ENCODE results near the gene MPPED2. TPM values are rescaled to one million over a fixed set of nuclear protein-coding genes. Genes with fewer than 3 reads are reported as not detected.

MPPED2 gene
- total RNA-seq, 1 donor from 2014 or later, result 50.2 TPM

DNA sequence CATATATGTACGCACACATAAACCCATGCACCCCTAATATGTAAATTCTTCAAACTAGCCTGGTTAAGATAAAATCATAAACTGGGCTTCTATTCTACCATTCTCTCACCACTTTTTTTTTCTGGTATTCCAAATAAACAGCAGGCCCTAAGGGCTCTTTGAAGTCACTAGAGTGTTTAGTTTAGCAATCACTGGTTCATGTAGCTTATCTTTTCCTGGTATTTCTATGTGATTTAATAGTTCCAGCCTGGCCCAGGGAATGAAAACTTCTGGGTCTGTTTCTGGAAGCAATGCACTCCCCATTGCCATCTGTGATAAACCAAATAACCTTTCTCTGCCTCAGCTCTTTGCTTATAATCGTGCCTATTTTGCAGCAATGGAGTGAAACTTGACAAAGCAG, 10.7 kb upstream of the MPPED2 start:
- H3K4me1 Mint-ChIP-seq (ENCODE audit: unreplicated experiment), result no peaks in the 10 kb centered on the region
- H3K4me3 Mint-ChIP-seq (ENCODE audit: unreplicated experiment), result no peak overlapping the region
- no peaks in the 10 kb centered on the region for H3K27me3 Mint-ChIP-seq (ENCODE audit: unreplicated experiment)
- H3K27ac Mint-ChIP-seq (ENCODE audit: unreplicated experiment), result no peak overlapping the region
- no peak for DNase-seq (ENCODE audit: low spot score)
- no peaks in the 10 kb centered on the region for H3K9me3 Mint-ChIP-seq (ENCODE audit: unreplicated experiment)
- TF ChIP-seq, protein P1, sequence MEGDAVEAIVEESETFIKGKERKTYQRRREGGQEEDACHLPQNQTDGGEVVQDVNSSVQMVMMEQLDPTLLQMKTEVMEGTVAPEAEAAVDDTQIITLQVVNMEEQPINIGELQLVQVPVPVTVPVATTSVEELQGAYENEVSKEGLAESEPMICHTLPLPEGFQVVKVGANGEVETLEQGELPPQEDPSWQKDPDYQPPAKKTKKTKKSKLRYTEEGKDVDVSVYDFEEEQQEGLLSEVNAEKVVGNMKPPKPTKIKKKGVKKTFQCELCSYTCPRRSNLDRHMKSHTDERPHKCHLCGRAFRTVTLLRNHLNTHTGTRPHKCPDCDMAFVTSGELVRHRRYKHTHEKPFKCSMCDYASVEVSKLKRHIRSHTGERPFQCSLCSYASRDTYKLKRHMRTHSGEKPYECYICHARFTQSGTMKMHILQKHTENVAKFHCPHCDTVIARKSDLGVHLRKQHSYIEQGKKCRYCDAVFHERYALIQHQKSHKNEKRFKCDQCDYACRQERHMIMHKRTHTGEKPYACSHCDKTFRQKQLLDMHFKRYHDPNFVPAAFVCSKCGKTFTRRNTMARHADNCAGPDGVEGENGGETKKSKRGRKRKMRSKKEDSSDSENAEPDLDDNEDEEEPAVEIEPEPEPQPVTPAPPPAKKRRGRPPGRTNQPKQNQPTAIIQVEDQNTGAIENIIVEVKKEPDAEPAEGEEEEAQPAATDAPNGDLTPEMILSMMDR (IDR thresholded peaks at IDR 0.05; ENCODE audit: unreplicated experiment), result no peak
- H3K36me3 Mint-ChIP-seq (ENCODE audit: low read depth, unreplicated experiment), result no peaks in the 10 kb centered on the region

DNA sequence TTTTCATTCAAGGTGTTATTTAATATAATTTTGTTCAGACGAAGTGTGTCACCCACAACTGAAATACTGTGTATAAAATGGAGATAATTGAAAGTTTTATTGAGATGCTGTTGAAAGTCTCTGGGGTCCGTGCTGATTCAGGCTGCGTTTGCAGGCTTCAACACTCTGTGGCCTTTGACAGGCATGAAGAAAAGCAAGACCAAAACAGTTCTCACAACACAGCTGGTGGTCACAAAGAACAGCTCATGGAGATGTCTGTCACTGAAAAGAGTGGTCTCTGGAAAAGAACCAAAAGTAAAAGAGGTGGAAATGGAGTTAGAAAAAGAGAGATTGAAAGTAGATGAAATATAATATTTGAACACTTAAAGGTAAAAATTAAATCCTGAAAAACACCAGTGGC, 9.8 kb upstream of the MPPED2 start:
- no peaks in the 10 kb centered on the region for H3K36me3 Mint-ChIP-seq (ENCODE audit: low read depth, unreplicated experiment)
- no peak overlapping the region for H3K4me3 Mint-ChIP-seq (ENCODE audit: unreplicated experiment)
- H3K9me3 Mint-ChIP-seq (ENCODE audit: unreplicated experiment), result no peaks in the 10 kb centered on the region
- no peak overlapping the region for H3K27ac Mint-ChIP-seq (ENCODE audit: unreplicated experiment)
- no peaks in the 10 kb centered on the region for H3K4me1 Mint-ChIP-seq (ENCODE audit: unreplicated experiment)
- no peaks in the 10 kb centered on the region for H3K27me3 Mint-ChIP-seq (ENCODE audit: unreplicated experiment)
- DNase-seq (ENCODE audit: low spot score), result no peak
- TF ChIP-seq, protein P1 (IDR thresholded peaks at IDR 0.05; ENCODE audit: unreplicated experiment), result no peak

DNA sequence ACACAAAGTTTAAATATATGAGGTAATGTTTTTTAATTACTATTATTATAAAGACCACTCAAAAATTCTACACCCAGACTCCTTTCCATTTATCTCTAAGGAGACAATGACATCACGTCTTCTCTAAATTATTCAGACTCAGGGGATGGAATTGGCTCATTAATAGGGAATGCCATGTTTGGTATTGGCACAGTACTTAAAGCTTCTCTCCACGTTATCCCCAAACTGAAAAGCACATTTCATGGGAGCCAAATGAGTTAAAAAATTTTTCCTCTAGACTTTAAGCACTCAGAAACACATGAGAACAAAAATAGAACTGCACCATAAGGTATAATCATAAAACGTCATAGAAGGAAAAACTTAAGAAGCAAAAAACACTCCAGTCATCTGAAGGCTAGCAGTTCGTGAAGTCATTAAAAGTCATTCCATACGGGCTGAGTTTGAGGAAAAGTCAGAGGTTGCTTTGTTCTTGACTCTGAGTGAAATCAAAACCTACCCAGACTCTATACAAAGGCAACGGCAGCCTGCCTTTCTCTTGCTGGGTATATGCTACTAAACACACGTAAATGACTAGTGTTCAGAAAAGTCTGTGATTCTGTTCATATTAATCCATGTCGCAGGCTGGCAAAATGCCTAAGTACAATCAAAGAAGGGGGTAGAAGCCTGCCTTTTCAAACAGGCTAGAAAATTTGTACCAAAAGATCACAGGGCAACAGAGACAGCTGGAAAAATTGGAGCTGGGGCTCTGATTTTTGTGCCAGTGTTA, 8.7 kb upstream of the MPPED2 start:
- TF ChIP-seq, protein P1 (IDR thresholded peaks at IDR 0.05; ENCODE audit: unreplicated experiment), result no peak

DNA sequence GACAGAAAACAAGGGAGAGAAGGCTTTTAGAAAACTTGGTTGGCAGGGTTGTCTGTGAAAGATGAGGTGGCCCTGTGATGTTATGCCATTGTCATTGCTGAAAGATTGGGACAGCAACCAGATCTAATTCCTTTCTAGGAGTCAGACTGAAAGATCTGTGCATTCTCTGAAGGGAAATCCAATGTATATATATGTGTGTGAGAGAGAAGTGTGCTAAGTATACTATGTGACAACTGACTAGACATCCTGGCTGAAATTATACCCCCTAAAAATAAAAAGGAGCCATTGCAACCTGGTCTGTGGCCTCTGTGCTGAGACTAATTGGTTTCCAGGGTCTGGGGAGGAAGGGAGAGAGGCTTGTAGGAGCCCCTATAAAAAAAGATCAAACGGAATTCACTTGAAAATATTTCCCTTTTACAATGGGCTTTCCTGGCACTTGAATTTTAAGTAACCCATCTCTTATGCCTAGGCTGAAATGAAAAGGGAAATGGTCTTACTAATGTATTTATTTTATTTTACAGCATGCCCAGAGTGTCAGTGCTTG, 1.2 kb upstream of the MPPED2 start:
- TF ChIP-seq, protein P1 (IDR thresholded peaks at IDR 0.05; ENCODE audit: unreplicated experiment), result no peak
- Mint-ChIP-seq H3K27me3 (ENCODE audit: unreplicated experiment) (peaks cover 8% of the 10 kb centered on the region), H3K4me1 (ENCODE audit: unreplicated experiment) (peaks cover 35% of the 10 kb centered on the region), H3K36me3 (ENCODE audit: low read depth, unreplicated experiment) (peaks cover 15% of the 10 kb centered on the region), H3K27ac (ENCODE audit: unreplicated experiment) (peak overlapping the region; percentile 84), H3K4me3 (ENCODE audit: unreplicated experiment) (peak overlapping the region; percentile 95), H3K9me3 (ENCODE audit: unreplicated experiment) (no peaks in the 10 kb centered on the region)
- DNase-seq (ENCODE audit: low spot score), result no peak

More for the DNA sequence above, 8.7 kb upstream of the MPPED2 start:
- H3K27ac Mint-ChIP-seq (ENCODE audit: unreplicated experiment), result no peak overlapping the region
- no peak for DNase-seq (ENCODE audit: low spot score)
- H3K27me3 Mint-ChIP-seq (ENCODE audit: unreplicated experiment), result no peaks in the 10 kb centered on the region
- H3K36me3 Mint-ChIP-seq (ENCODE audit: low read depth, unreplicated experiment), result no peaks in the 10 kb centered on the region
- no peak overlapping the region for H3K4me3 Mint-ChIP-seq (ENCODE audit: unreplicated experiment)
- no peaks in the 10 kb centered on the region for H3K4me1 Mint-ChIP-seq (ENCODE audit: unreplicated experiment)
- H3K9me3 Mint-ChIP-seq (ENCODE audit: unreplicated experiment), result no peaks in the 10 kb centered on the region

DNA sequence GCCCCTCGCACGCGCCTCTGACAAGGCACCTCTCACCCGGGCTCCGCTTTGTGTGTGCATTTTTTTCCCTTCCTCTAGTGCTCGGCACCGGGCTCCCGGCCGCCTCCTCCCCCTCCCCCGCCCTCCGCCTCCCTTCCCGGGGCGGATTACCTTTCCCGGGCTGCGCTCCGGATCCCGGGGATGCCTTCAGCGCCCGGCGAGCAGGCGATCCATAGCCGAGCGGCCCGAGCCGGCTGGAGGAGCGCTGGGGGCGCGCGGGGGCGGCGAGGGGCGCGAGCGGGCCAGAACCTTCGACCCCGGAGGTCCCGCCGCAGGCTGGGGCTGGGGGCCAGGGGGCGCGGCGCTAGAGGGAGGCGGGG, 282 bp downstream of the MPPED2 start:
- TF ChIP-seq, protein P1 (IDR thresholded peaks at IDR 0.05; ENCODE audit: unreplicated experiment), result no peak
- H3K4me1 Mint-ChIP-seq (ENCODE audit: unreplicated experiment), result peaks cover 39% of the 10 kb centered on the region
- H3K36me3 Mint-ChIP-seq (ENCODE audit: low read depth, unreplicated experiment), result peaks cover 15% of the 10 kb centered on the region
- H3K9me3 Mint-ChIP-seq (ENCODE audit: unreplicated experiment), result no peaks in the 10 kb centered on the region
- peak; percentile 63 for DNase-seq (ENCODE audit: low spot score)
- peaks cover 8% of the 10 kb centered on the region for H3K27me3 Mint-ChIP-seq (ENCODE audit: unreplicated experiment)
- peak overlapping the region; percentile 88 for H3K4me3 Mint-ChIP-seq (ENCODE audit: unreplicated experiment)
- no peak overlapping the region for H3K27ac Mint-ChIP-seq (ENCODE audit: unreplicated experiment)

All from endothelial cell (in vitro differentiated cells).